ENCODE data around the gene MAPK10.
"Not testable (repeated sequence)": the region's sequence is repeated elsewhere in the genome, so short reads cannot be mapped to it uniquely, and the experiment has no call there.

Gene MAPK10

GRCh38 chr4:86033171-86033570 lies 326.7 kb downstream of the MAPK10 start:
- H3K4me1 ChIP-seq (ENCODE audit: control insufficient read depth, insufficient read depth, low read length) = peaks cover 8% of the 10 kb centered on the region
- no peaks in the 10 kb centered on the region for H3K27me3 ChIP-seq (ENCODE audit: control insufficient read depth, insufficient read depth, low read length)
- no peak overlapping the region for H3K4me3 ChIP-seq (ENCODE audit: low read length)
- H3K27ac ChIP-seq (ENCODE audit: low read depth, low read length) = peak overlapping the region; percentile 51
- no peaks in the 10 kb centered on the region for H3K36me3 ChIP-seq (ENCODE audit: control insufficient read depth, insufficient read depth, low read length)
- H3K9ac ChIP-seq (ENCODE audit: low read length) = no peak overlapping the region

GRCh38 chr4:86032476-86033022 lies 327.3 kb downstream of the MAPK10 start:
- Histone ChIP-seq H3K36me3 (ENCODE audit: control insufficient read depth, insufficient read depth, low read length) (no peaks in the 10 kb centered on the region), H3K4me3 (ENCODE audit: low read length) (peak overlapping the region; percentile 15), H3K27me3 (ENCODE audit: control insufficient read depth, insufficient read depth, low read length) (no peaks in the 10 kb centered on the region), H3K9ac (ENCODE audit: low read length) (no peak overlapping the region), H3K4me1 (ENCODE audit: control insufficient read depth, insufficient read depth, low read length) (peaks cover 8% of the 10 kb centered on the region), H3K27ac (ENCODE audit: low read depth, low read length) (peak overlapping the region; percentile 51)

GRCh38 chr4:86031927-86032326 lies 327.9 kb downstream of the MAPK10 start:
- Histone ChIP-seq H3K27ac (ENCODE audit: low read depth, low read length) (no peak overlapping the region), H3K4me1 (ENCODE audit: control insufficient read depth, insufficient read depth, low read length) (peaks cover 8% of the 10 kb centered on the region), H3K9ac (ENCODE audit: low read length) (no peak overlapping the region), H3K36me3 (ENCODE audit: control insufficient read depth, insufficient read depth, low read length) (no peaks in the 10 kb centered on the region), H3K4me3 (ENCODE audit: low read length) (no peak overlapping the region), H3K27me3 (ENCODE audit: control insufficient read depth, insufficient read depth, low read length) (no peaks in the 10 kb centered on the region)

- H3K4me3 ChIP-seq (ENCODE audit: low read length) = no peak overlapping the region
Measured at GRCh38 chr4:86026720-86027119, 333.1 kb downstream of the MAPK10 start.

GRCh38 chr4:86021671-86022070 lies 338.2 kb downstream of the MAPK10 start:
- not testable (repeated sequence) for H3K4me3 ChIP-seq (ENCODE audit: low read length); H3K27me3 ChIP-seq (ENCODE audit: control insufficient read depth, insufficient read depth, low read length); H3K36me3 ChIP-seq (ENCODE audit: control insufficient read depth, insufficient read depth, low read length); H3K4me1 ChIP-seq (ENCODE audit: control insufficient read depth, insufficient read depth, low read length); H3K9ac ChIP-seq (ENCODE audit: low read length); H3K27ac ChIP-seq (ENCODE audit: low read depth, low read length)

More at GRCh38 chr4:86026720-86027119, 333.1 kb downstream of the MAPK10 start:
- Histone ChIP-seq H3K9ac (ENCODE audit: low read length) (no peak overlapping the region), H3K27me3 (ENCODE audit: control insufficient read depth, insufficient read depth, low read length) (no peaks in the 10 kb centered on the region), H3K27ac (ENCODE audit: low read depth, low read length) (no peak overlapping the region), H3K36me3 (ENCODE audit: control insufficient read depth, insufficient read depth, low read length) (no peaks in the 10 kb centered on the region), H3K4me1 (ENCODE audit: control insufficient read depth, insufficient read depth, low read length) (no peaks in the 10 kb centered on the region)

GRCh38 chr4:86019906-86020305 lies 339.9 kb downstream of the MAPK10 start:
- Histone ChIP-seq H3K4me1 (ENCODE audit: control insufficient read depth, insufficient read depth, low read length) (no peaks in the 10 kb centered on the region), H3K9ac (ENCODE audit: low read length) (no peak overlapping the region), H3K27ac (ENCODE audit: low read depth, low read length) (no peak overlapping the region), H3K4me3 (ENCODE audit: low read length) (no peak overlapping the region), H3K36me3 (ENCODE audit: control insufficient read depth, insufficient read depth, low read length) (no peaks in the 10 kb centered on the region), H3K27me3 (ENCODE audit: control insufficient read depth, insufficient read depth, low read length) (no peaks in the 10 kb centered on the region)

GRCh38 chr4:86019362-86019761 lies 340.5 kb downstream of the MAPK10 start:
- no peaks in the 10 kb centered on the region for H3K4me1 ChIP-seq (ENCODE audit: control insufficient read depth, insufficient read depth, low read length)
- no peaks in the 10 kb centered on the region for H3K27me3 ChIP-seq (ENCODE audit: control insufficient read depth, insufficient read depth, low read length)
- no peak overlapping the region for H3K9ac ChIP-seq (ENCODE audit: low read length)
- H3K4me3 ChIP-seq (ENCODE audit: low read length) = no peak overlapping the region
- H3K27ac ChIP-seq (ENCODE audit: low read depth, low read length) = no peak overlapping the region
- no peaks in the 10 kb centered on the region for H3K36me3 ChIP-seq (ENCODE audit: control insufficient read depth, insufficient read depth, low read length)

GRCh38 chr4:86015412-86016350 lies 344.2 kb downstream of the MAPK10 start:
- no peak overlapping the region for H3K27ac ChIP-seq (ENCODE audit: low read depth, low read length)
- H3K27me3 ChIP-seq (ENCODE audit: control insufficient read depth, insufficient read depth, low read length) = no peaks in the 10 kb centered on the region
- H3K9ac ChIP-seq (ENCODE audit: low read length) = no peak overlapping the region
- no peaks in the 10 kb centered on the region for H3K36me3 ChIP-seq (ENCODE audit: control insufficient read depth, insufficient read depth, low read length)
- H3K4me1 ChIP-seq (ENCODE audit: control insufficient read depth, insufficient read depth, low read length) = no peaks in the 10 kb centered on the region
- H3K4me3 ChIP-seq (ENCODE audit: low read length) = no peak overlapping the region

- H3K4me1 ChIP-seq (ENCODE audit: control insufficient read depth, insufficient read depth, low read length) = no peaks in the 10 kb centered on the region
- H3K27ac ChIP-seq (ENCODE audit: low read depth, low read length) = no peak overlapping the region
- H3K36me3 ChIP-seq (ENCODE audit: control insufficient read depth, insufficient read depth, low read length) = no peaks in the 10 kb centered on the region
Measured at GRCh38 chr4:86014599-86014998, 345.3 kb downstream of the MAPK10 start.

GRCh38 chr4:86013621-86014020 lies 346.2 kb downstream of the MAPK10 start:
- Histone ChIP-seq H3K27ac (ENCODE audit: low read depth, low read length) (no peak overlapping the region), H3K9ac (ENCODE audit: low read length) (no peak overlapping the region), H3K4me3 (ENCODE audit: low read length) (no peak overlapping the region), H3K36me3 (ENCODE audit: control insufficient read depth, insufficient read depth, low read length) (no peaks in the 10 kb centered on the region), H3K27me3 (ENCODE audit: control insufficient read depth, insufficient read depth, low read length) (no peaks in the 10 kb centered on the region), H3K4me1 (ENCODE audit: control insufficient read depth, insufficient read depth, low read length) (no peaks in the 10 kb centered on the region)

More at GRCh38 chr4:86014599-86014998, 345.3 kb downstream of the MAPK10 start:
- no peaks in the 10 kb centered on the region for H3K27me3 ChIP-seq (ENCODE audit: control insufficient read depth, insufficient read depth, low read length)
- no peak overlapping the region for H3K4me3 ChIP-seq (ENCODE audit: low read length)
- H3K9ac ChIP-seq (ENCODE audit: low read length) = no peak overlapping the region

GRCh38 chr4:86011117-86011516 lies 348.7 kb downstream of the MAPK10 start:
- Histone ChIP-seq H3K4me1 (ENCODE audit: control insufficient read depth, insufficient read depth, low read length) (no peaks in the 10 kb centered on the region), H3K27me3 (ENCODE audit: control insufficient read depth, insufficient read depth, low read length) (no peaks in the 10 kb centered on the region), H3K4me3 (ENCODE audit: low read length) (no peak overlapping the region), H3K36me3 (ENCODE audit: control insufficient read depth, insufficient read depth, low read length) (no peaks in the 10 kb centered on the region), H3K9ac (ENCODE audit: low read length) (no peak overlapping the region), H3K27ac (ENCODE audit: low read depth, low read length) (no peak overlapping the region)

GRCh38 chr4:86007042-86007441 lies 352.8 kb downstream of the MAPK10 start:
- Histone ChIP-seq H3K4me3 (ENCODE audit: low read length) (no peak overlapping the region), H3K27ac (ENCODE audit: low read depth, low read length) (no peak overlapping the region), H3K9ac (ENCODE audit: low read length) (no peak overlapping the region), H3K4me1 (ENCODE audit: control insufficient read depth, insufficient read depth, low read length) (no peaks in the 10 kb centered on the region), H3K27me3 (ENCODE audit: control insufficient read depth, insufficient read depth, low read length) (no peaks in the 10 kb centered on the region), H3K36me3 (ENCODE audit: control insufficient read depth, insufficient read depth, low read length) (no peaks in the 10 kb centered on the region)

- Histone ChIP-seq H3K27ac (ENCODE audit: low read depth, low read length) (no peak overlapping the region), H3K27me3 (ENCODE audit: control insufficient read depth, insufficient read depth, low read length) (no peaks in the 10 kb centered on the region), H3K9ac (ENCODE audit: low read length) (no peak overlapping the region), H3K36me3 (ENCODE audit: control insufficient read depth, insufficient read depth, low read length) (no peaks in the 10 kb centered on the region), H3K4me1 (ENCODE audit: control insufficient read depth, insufficient read depth, low read length) (no peaks in the 10 kb centered on the region), H3K4me3 (ENCODE audit: low read length) (no peak overlapping the region)
Measured at GRCh38 chr4:86006057-86006456, 353.8 kb downstream of the MAPK10 start.
